ENCODE results near the gene SOCS2. TPM values are rescaled to one million over a fixed set of nuclear protein-coding genes. Genes with fewer than 3 reads are reported as not detected.

Gene SOCS2
- total RNA-seq, 1 donor from 2014 or later, result 18.5 TPM

- ATAC-seq (peak; percentile 22), DNase-seq (ENCODE audit: low spot score) (no peak)
- intact Hi-C loops (cut with DNase I), result no loop called here
These were observed 8.5 kb upstream of the SOCS2 start for GRCh38 chr12:93563807-93564538.

GRCh38 chr12:93565760-93566159 is 6.7 kb upstream of the SOCS2 start:
- DNase-seq (ENCODE audit: low spot score), result no peak
- ATAC-seq, result no peak

DNA sequence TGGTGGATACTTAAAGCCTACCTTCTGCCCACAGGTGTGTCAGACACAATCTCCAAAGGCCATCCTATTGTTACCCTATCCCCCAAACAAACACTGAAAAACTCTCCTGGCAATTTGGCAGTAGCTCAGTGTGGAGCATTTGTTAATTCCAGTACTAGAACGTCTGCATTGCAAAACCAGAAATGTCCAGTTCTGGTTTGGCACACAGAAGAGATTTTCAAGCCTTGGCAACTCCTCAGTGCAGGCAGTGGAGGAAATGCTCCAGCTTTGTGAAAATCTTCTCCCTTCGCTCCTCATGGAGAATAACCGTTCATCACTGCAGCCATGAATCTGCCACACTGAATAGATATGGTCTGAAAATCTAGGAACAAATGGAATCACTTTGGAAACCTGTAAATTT is 5.3 kb upstream of the SOCS2 start:
- no peak for ATAC-seq
- no peak for DNase-seq (ENCODE audit: low spot score)
- intact Hi-C loops (cut with DNase I), result no loop called here

More at GRCh38 chr12:93565760-93566159, 6.7 kb upstream of the SOCS2 start:
- intact Hi-C loops (cut with DNase I), result no loop called here

DNA sequence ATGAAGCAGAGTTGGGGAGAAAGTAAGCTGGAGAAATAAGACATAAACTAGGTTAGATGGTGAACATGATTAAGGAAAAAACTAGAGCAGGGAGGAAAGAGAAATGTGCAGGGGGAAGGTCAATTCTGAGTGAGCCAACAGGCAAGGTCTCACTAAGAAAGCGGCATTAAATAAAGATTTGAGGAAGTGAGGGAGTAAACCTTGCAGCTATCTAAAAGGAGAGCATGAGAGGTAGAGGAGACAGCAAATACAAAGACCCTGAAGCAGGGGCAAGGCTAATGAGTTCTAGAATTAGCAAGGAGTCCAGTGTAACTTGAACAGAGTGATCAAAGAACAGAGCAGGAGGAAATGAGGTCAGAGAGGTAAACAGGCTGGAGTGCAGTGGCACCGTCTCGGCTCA is 4.4 kb upstream of the SOCS2 start:
- ATAC-seq (no peak), DNase-seq (ENCODE audit: low spot score) (no peak)
- intact Hi-C loops (cut with DNase I), result no loop called here

DNA sequence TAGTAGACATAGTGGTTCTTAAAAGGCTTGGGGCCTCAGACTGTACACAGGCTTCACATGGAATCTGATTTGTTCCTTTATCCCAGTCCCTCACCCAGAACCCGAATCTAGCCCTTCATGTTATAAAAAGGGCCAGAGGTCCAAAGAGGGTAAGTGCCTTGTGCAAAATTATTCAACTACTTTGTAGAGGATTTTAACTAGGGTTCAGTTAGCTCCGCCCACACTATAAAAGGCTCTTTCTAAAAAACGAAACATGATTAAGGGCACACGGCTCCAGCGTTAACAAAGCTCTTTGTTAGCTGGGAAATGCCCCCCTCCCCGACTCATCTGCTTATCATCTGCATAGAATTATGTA is 3.2 kb upstream of the SOCS2 start:
- intact Hi-C loops (cut with DNase I), result no loop called here
- ATAC-seq (no peak), DNase-seq (ENCODE audit: low spot score) (no peak)

- peak; percentile 92 for DNase-seq (ENCODE audit: low spot score)
- intact Hi-C loops (cut with DNase I), result loop anchor here (5.0 kb wide), 1 partner anchor 532 kb away; no protein-coding TSS in a partner anchor
- peak; percentile 83 for ATAC-seq
These were observed 2.6 kb upstream of the SOCS2 start for GRCh38 chr12:93569656-93570551.

DNA sequence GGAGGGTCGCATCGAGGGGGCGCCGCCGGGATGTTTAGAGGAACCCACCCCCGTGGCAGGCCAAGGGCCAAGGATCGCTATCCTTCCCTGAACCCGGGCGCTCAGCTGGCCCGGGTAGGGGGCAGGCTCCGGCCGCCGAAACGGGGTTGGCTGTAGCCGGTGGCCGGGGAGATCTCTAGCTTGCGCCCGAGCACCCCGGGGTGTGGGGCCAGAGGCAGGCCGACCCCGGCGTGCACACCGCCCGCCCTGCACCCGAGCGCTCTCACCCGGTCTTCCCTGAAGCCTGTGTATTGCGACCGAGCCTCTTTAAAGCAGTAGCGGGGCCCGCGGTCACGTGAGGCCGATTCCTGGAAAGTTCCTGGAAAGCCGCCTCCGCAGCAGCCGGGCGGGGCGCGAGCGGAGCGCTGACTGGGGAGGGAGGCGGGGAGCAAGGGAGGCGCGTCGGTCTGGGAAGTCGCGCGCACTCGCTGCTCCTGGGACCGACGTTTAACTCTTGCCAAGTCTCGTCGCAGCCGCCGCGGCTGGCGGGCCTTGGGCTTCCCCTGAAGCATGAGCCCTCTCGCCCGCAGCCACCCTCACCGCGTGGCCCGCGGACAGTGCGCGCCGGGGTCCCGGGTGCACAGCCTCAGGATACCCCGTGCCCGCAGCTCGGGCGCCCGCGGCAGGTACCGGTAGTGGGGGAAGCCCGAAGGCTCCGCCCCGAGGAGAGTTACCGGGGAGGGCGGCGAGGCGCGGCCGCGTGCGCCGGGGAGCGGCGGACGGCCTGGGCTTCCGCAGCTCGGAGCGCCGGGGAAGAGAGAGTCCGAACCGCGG is 1.7 kb upstream of the SOCS2 start:
- intact Hi-C loops (cut with DNase I), result loop anchor here (5.0 kb wide), 1 partner anchor 532 kb away; no protein-coding TSS in a partner anchor
- peak; percentile 97 for DNase-seq (ENCODE audit: low spot score)
- ATAC-seq, result peak; percentile 86

GRCh38 chr12:93571365-93571924 is 1.0 kb upstream of the SOCS2 start:
- DNase-seq (ENCODE audit: low spot score), result peak; percentile 87
- intact Hi-C loops (cut with DNase I), result loop anchor here (5.0 kb wide), 1 partner anchor 531 kb away; no protein-coding TSS in a partner anchor
- ATAC-seq, result peak; percentile 43

DNA sequence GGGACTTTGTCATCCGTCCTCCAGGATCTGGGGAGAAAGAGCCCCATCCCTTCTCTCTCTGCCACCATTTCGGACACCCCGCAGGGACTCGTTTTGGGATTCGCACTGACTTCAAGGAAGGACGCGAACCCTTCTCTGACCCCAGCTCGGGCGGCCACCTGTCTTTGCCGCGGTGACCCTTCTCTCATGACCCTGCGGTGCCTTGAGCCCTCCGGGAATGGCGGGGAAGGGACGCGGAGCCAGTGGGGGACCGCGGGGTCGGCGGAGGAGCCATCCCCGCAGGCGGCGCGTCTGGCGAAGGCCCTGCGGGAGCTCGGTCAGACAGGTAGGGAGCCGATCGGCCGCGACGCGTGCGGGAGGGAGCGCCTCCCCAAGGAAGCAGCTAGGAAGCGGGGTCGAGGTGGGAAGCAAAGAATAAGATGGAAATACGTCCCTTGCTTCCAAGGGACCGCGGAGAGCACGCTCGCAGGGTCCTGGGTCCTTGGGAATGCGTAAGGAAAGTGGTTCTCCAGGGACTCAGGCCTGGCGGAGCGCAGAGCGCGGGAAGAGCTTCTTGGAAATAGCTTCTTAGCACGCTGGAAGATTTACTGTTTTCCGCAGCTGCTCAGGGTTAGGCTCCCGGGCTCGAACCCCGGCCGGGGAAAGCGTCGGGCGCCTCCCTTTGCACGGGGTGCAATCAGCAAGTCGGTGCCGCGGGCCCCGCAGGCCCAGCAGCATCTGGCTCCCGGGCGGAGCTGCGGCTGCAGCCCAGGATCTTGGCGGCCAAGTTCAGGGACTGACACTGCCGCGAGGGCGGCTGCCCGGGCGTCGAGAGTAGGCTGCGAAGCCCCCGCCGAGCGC is 457 bp downstream of the SOCS2 start:
- intact Hi-C loops (cut with DNase I), result loop anchor here (5.0 kb wide), 1 partner anchor 529 kb away; no protein-coding TSS in a partner anchor
- DNase-seq (ENCODE audit: low spot score), result peak; percentile 64
- no peak for ATAC-seq

DNA sequence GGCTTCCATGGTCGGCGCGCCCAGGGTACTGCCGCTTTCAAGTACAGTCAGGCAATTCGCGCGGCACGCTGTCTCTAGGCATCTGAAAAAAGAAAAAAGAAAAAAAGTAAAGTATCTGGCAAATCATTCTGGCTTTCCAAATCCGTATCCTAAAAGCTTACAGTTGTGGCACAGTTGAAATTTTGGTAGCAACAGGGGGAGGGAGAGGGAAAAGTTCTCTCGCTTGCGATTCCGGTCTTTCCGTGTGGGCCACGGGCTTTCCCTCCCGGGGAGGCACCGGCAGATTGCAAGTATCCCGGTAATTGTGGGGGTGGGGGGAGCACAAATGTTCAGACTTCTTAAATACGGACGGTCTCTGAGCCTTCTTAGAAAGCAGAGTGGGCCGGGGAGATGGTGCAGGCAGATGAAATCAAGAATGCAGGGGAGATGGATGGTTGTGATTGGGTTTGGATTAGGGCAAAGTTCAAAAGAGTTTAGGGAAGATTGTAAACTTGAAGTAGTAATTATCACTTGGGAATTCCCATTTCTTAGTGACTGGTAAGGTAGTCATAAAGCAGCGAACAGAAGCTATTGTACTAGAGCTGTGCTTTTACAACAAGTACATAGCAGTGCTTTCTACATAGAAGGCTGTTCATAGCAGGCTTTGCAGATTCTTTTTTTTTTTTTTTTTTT is 1.2 kb downstream of the SOCS2 start:
- DNase-seq (ENCODE audit: low spot score), result no peak
- intact Hi-C loops (cut with DNase I), result loop anchor here (5.0 kb wide), 1 partner anchor 529 kb away; no protein-coding TSS in a partner anchor
- ATAC-seq, result no peak

- intact Hi-C loops (cut with DNase I), result no loop called here
- DNase-seq (ENCODE audit: low spot score) (no peak), ATAC-seq (no peak)
These were observed 4.7 kb downstream of the SOCS2 start for GRCh38 chr12:93577222-93577621.

DNA sequence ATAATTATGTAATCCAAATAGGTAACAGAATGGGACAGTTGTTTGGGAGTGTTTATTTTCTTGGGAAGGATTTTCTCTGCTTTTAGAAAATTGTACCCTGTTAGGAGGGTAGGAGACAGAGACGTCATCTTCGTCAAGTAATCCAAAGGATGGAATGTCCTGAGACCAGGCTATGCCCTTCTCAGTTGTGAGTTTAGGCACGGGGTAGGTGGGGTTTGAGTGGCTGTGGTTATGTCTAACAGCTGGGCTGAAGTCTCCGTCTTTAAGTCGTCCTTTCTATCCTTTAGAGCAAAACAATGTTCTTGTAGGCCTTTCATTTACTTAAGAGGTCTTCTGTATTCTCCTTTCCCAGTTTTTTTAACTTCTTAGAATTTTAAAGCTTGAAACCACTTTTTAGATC is 5.7 kb downstream of the SOCS2 start:
- ATAC-seq (no peak), DNase-seq (ENCODE audit: low spot score) (no peak)
- intact Hi-C loops (cut with DNase I), result no loop called here

GRCh38 chr12:93580682-93581081 is 8.2 kb downstream of the SOCS2 start:
- intact Hi-C loops (cut with DNase I), result no loop called here
- no peak for ATAC-seq
- no peak for DNase-seq (ENCODE audit: low spot score)

GRCh38 chr12:93581370-93581769 is 8.9 kb downstream of the SOCS2 start:
- intact Hi-C loops (cut with DNase I), result no loop called here

DNA sequence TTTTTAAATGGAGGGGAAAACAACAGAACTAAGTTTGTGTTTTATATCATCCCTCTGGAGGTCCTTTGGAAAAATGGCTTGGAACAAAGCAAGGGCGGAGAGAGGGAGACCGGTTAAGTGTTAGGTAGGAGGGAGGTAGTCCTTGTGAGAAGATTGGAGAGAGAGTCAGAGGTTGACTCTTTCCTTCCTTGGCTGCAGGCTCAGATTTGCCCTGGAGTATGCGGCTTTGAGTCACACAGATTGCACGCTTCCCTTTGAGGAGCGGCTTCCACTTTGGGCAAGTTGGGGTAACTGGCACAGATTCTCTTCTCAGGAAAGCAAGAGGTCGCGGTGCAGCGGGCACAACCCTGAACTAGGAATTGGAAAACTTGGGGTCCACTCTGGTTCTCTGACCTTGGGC is 9.9 kb downstream of the SOCS2 start:
- no peak for ATAC-seq
- intact Hi-C loops (cut with DNase I), result no loop called here
- no peak for DNase-seq (ENCODE audit: low spot score)

More at GRCh38 chr12:93581370-93581769, 8.9 kb downstream of the SOCS2 start:
- no peak for ATAC-seq
- DNase-seq (ENCODE audit: low spot score), result no peak

GRCh38 chr12:93583627-93584392 is 11.3 kb downstream of the SOCS2 start:
- ATAC-seq, result no peak
- DNase-seq (ENCODE audit: low spot score), result no peak
- intact Hi-C loops (cut with DNase I), result no loop called here

DNA sequence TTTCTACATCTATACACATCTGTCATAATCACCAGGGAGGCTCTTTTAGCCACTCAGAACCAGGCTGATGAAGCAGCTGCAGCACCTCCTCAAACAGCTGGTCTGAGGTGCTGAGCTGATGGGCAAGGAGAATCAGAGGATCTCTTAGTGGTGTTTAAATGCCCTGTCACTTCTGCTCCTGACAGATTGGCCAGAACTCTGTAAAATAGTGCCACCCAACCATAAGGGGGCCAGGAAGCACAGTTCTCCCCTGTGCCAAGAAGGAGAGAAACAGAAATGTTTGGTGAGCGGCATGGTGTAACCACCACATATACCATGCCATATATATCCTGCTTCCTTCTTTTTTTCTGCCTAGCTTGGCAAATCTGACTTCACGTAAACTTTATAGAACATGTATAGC is 12.8 kb downstream of the SOCS2 start:
- intact Hi-C loops (cut with DNase I), result no loop called here
- DNase-seq (ENCODE audit: low spot score) (no peak), ATAC-seq (no peak)

Measured in sciatic nerve (tissue), 2 donors.